Measurements from ENCODE around the gene GRIK4. TPM values are rescaled to one million over a fixed set of nuclear protein-coding genes. Genes with fewer than 3 reads are reported as not detected.

GRIK4 gene
- polyA plus RNA-seq, 1 experiment, result 0.55 TPM

- Histone ChIP-seq H3K4me3 (ENCODE audit: low read depth, low read length) (no peak overlapping the region), H3K27me3 (ENCODE audit: control insufficient read depth, insufficient read depth, low read length) (peaks cover 5% of the 10 kb centered on the region), H3K9me3 (ENCODE audit: control insufficient read depth, insufficient read depth, low read length) (no peaks in the 10 kb centered on the region), H3K27ac (ENCODE audit: low read depth, low read length) (no peak overlapping the region)
- POLR2A ChIA-PET, result no interaction called here
- CTCF ChIA-PET, result no interaction called here
- no peak for TF ChIP-seq CTCF (IDR thresholded peaks at IDR 0.05; ENCODE audit: low read depth, low read length)
- DNase-seq (ENCODE audit: low read depth, low spot score), result no peak
Measured at GRCh38 chr11:120857508-120857907, 346.0 kb downstream of the GRIK4 start.

DNA sequence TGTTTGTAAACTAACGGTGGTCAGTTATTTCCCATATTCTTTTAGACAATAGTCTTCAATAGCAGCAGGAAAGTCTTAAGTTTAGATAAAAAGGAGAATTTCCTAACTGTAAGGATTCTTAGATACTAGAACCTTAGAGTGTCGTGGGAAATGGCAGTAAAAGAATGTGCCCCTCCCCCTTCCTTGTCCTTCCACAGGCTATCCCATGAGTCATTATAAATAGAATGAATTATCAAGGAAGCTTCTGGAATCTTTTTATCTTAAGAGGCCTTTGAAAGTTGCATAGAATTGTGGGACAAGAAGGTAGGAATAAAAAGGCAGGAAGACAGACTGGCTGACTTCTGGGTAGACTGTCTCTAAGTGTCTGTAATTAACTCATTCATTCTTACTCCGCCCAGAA, 347.2 kb downstream of the GRIK4 start:
- no peak for TF ChIP-seq CTCF (IDR thresholded peaks at IDR 0.05; ENCODE audit: low read depth, low read length)
- Histone ChIP-seq H3K27ac (ENCODE audit: low read depth, low read length) (no peak overlapping the region), H3K27me3 (ENCODE audit: control insufficient read depth, insufficient read depth, low read length) (peaks cover 2% of the 10 kb centered on the region), H3K9me3 (ENCODE audit: control insufficient read depth, insufficient read depth, low read length) (no peaks in the 10 kb centered on the region), H3K4me3 (ENCODE audit: low read depth, low read length) (no peak overlapping the region)
- no peak for DNase-seq (ENCODE audit: low read depth, low spot score)
- POLR2A ChIA-PET, result no interaction called here
- CTCF ChIA-PET, result no interaction called here

DNA sequence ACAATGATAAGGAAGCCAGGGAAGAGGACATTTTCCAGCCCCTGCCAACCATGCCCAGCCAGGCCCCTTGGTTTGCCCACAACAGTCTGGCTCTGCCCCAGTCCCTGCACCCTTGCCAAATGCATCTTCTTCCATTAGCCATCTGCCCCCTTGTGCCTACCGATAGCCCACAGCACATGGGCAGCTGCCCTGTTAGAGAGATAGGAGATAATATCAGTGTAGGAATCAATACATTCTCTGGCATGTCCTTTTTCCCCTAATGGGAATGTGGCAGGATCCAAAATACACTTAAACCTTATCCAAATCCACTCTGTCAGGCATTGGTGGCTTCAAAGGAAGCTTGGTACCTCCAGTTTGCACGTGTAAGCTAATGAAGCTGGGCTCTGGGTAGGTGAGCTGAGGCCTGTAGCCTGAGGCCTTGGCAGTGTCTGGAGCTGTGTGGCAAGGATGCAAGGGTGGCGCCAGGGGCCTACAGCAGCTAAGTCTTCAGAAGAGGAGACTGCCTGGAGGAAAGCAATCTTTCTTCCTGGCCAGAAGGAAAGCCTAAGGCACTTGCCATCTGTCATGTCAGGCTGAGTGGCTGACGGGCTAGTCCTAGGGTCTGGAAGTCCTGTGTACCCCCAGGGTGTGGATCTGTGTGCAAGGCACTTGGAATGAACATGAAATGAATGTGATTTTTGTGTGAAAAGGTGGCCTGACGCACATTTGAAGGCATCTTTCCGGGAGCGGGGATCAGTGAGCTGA, 348.2 kb downstream of the GRIK4 start:
- Histone ChIP-seq H3K27me3 (ENCODE audit: control insufficient read depth, insufficient read depth, low read length) (peaks cover 2% of the 10 kb centered on the region), H3K27ac (ENCODE audit: low read depth, low read length) (no peak overlapping the region), H3K9me3 (ENCODE audit: control insufficient read depth, insufficient read depth, low read length) (no peaks in the 10 kb centered on the region), H3K4me3 (ENCODE audit: low read depth, low read length) (no peak overlapping the region)
- POLR2A ChIA-PET, result no interaction called here
- TF ChIP-seq CTCF (IDR thresholded peaks at IDR 0.05; ENCODE audit: low read depth, low read length), result no peak
- DNase-seq (ENCODE audit: low read depth, low spot score), result no peak
- CTCF ChIA-PET, result interaction anchor here (1.6 kb wide), 1 partner anchor 57 kb away, joined by 8 read pairs; no protein-coding TSS in a partner anchor

DNA sequence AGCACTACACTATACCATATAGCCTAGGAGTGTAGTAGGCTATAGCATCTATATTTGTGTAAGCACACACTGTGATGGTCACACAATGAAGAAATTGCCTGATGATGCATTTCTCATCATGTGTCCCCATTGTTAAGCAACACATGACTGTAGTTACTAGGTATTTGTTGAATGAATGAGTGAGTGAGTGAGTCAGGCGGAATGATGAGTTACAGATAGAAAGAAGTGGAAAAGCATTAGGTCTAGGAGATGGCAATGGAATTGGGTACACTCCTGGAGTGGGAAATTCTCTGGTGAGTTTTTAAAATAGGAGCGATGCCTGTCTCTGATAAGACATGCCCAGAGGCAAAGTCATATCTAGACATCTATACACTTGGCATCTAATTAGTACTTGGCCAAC, 351.8 kb downstream of the GRIK4 start:
- Histone ChIP-seq H3K27ac (ENCODE audit: low read depth, low read length) (no peak overlapping the region), H3K9me3 (ENCODE audit: control insufficient read depth, insufficient read depth, low read length) (no peaks in the 10 kb centered on the region), H3K27me3 (ENCODE audit: control insufficient read depth, insufficient read depth, low read length) (no peaks in the 10 kb centered on the region), H3K4me3 (ENCODE audit: low read depth, low read length) (no peak overlapping the region)
- TF ChIP-seq CTCF (IDR thresholded peaks at IDR 0.05; ENCODE audit: low read depth, low read length), result no peak
- CTCF ChIA-PET, result no interaction called here
- POLR2A ChIA-PET, result no interaction called here
- no peak for DNase-seq (ENCODE audit: low read depth, low spot score)

- Histone ChIP-seq H3K27me3 (ENCODE audit: control insufficient read depth, insufficient read depth, low read length) (peaks cover 4% of the 10 kb centered on the region), H3K4me3 (ENCODE audit: low read depth, low read length) (no peak overlapping the region), H3K27ac (ENCODE audit: low read depth, low read length) (no peak overlapping the region), H3K9me3 (ENCODE audit: control insufficient read depth, insufficient read depth, low read length) (no peaks in the 10 kb centered on the region)
- TF ChIP-seq CTCF (IDR thresholded peaks at IDR 0.05; ENCODE audit: low read depth, low read length), result no peak
- ChIA-PET POLR2A (no interaction called here), CTCF (no interaction called here)
- DNase-seq (ENCODE audit: low read depth, low spot score), result no peak
Measured at GRCh38 chr11:120867024-120867423, 355.5 kb downstream of the GRIK4 start.

All from AG04450 (cell line).